ENCODE data around the gene DNLZ. TPM values are rescaled to one million over a fixed set of nuclear protein-coding genes. Genes with fewer than 3 reads are reported as not detected.

DNLZ gene
- polyA plus RNA-seq, 1 of the 3 experiments (the other 2 are of a cell fraction), result 40.6 TPM

GRCh38 chr9:136400038-136400834 is 36.7 kb upstream of the DNLZ start, which contains the start of gene SNAPC4 (continued):
- TF ChIP-seq POLR2AphosphoS5 (IDR thresholded peaks at IDR 0.05; ENCODE audit: low read depth, low read length) (peak; percentile 73), MAX (IDR thresholded peaks at IDR 0.05; ENCODE audit: low read depth) (no peak), USF1 (IDR thresholded peaks at IDR 0.05; ENCODE audit: borderline replicate concordance, low read depth) (no peak), TEAD4 (IDR thresholded peaks at IDR 0.05; ENCODE audit: borderline replicate concordance, insufficient read depth) (no peak), CTCF (IDR thresholded peaks at IDR 0.05) (peak; percentile 82), FOXM1 (IDR thresholded peaks at IDR 0.05; ENCODE audit: low read depth) (no peak), CHD2 (IDR thresholded peaks at IDR 0.05; ENCODE audit: low read length, partially characterized antibody) (peak; percentile 71), NRF1 (IDR thresholded peaks at IDR 0.05; ENCODE audit: low read depth, low read length) (no peak), YY1 (IDR thresholded peaks at IDR 0.05; ENCODE audit: low read depth) (no peak), ELF1 (IDR thresholded peaks at IDR 0.05) (peak; percentile 58)

- peak overlapping the region; percentile 83 for H3K9ac ChIP-seq
- WGBS (ENCODE audit: low lambda C conversion rate), result 2% methylated on average over 37 of the region's 67 CpGs
- H3F3A ChIP-seq (replicated peaks; ENCODE audit: insufficient read depth), result peaks cover 10% of the 10 kb centered on the region
- peak overlapping the region; percentile 85 to 99 for H3K4me3 ChIP-seq (ENCODE audit: low read depth in 2 of 2, low read length in 1 of 2)
- H3K36me3 ChIP-seq (replicated peaks in 1 of 2; ENCODE audit: control insufficient read depth in 1 of 2, insufficient read depth in 2 of 2, low read length in 1 of 2), result peaks cover 19 to 67% of the 10 kb centered on the region in 2 experiments
- H3K9me3 ChIP-seq, result no peaks in the 10 kb centered on the region
- DNase-seq, result peak; percentile 61
- TF ChIP-seq REST (IDR thresholded peaks at IDR 0.05; ENCODE audit: low read depth, low read length) (no peak), MXI1 (IDR thresholded peaks at IDR 0.05; ENCODE audit: low read depth, low read length) (0 out of 2 replicates have a peak, but pooled peaks have one; percentile 13)
- peak overlapping the region; percentile 97 for H3K4me2 ChIP-seq
- ChIA-PET CTCF (interaction anchor here (0.7 to 6.8 kb wide), 11 partner anchors 9 to 309 kb away, joined by 3 to 42 read pairs (median 9); partner anchors contain the start of genes CARD9, DNLZ, ENTR1 and PMPCA), POLR2A (interaction anchor here (4.0 kb wide), 1 partner anchor 25 kb away, joined by 21 read pairs; the partner anchor contains the start of gene CARD9)
- peaks cover 32% of the 10 kb centered on the region for H3K79me2 ChIP-seq (ENCODE audit: insufficient read depth)
- peaks cover 5% of the 10 kb centered on the region; the same call in 1 of the 2 replicates for H4K20me1 ChIP-seq (ENCODE audit: insufficient read depth)
- peaks cover 3 to 19% of the 10 kb centered on the region in 2 experiments; a peak in 2 of 4 replicates for H3K4me1 ChIP-seq (ENCODE audit: control insufficient read depth in 1 of 2, insufficient read depth in 2 of 2, low read depth in 1 of 2, low read length in 1 of 2)
- no peaks in the 10 kb centered on the region for H3K27me3 ChIP-seq (ENCODE audit: insufficient read depth)
- no peaks in the 10 kb centered on the region for H3K9me2 ChIP-seq
- peak overlapping the region in 1 of 2 experiments; percentile 60; a peak in 2 of 4 replicates for H3K27ac ChIP-seq (ENCODE audit: low read depth in 2 of 2, low read length in 1 of 2)
- H2AFZ ChIP-seq (ENCODE audit: low read depth), result no peak overlapping the region; the same call in 1 of the 2 replicates
Observed at GRCh38 chr9:136399176-136400037, 35.9 kb upstream of the DNLZ start.

Data from SK-N-SH (cell line).